DND-41 (cell line): Measurements from ENCODE around the gene RNF123.

Source experiments
- ATAC-seq: fragments of 200-7000 bp; cut with Tn5 transposase; 3 replicates; pipeline ENCODE4 v1.9.1; 2021; ENCODE audit warnings: low read depth; ENCODE audit not compliant: insufficient read depth
- DNase-seq: peaks from one replicate; pipeline ENCODE4 v3.0.0-alpha.2; 2020
- H2AFZ ChIP-seq: 2 replicates; pipeline ENCODE4 v1.6.0; 2012; ENCODE audit warnings: low read depth, low read length
- H3K27ac ChIP-seq: 2 replicates; pipeline ENCODE4 v1.5.1; 2012; ENCODE audit warnings: low read length, inconsistent platforms
- H3K27me3 ChIP-seq: fragments of 200-600 bp; sonication (generic); 2 replicates; pipeline ENCODE4 v1.6.0; 2012; ENCODE audit warnings: low read length, mild to moderate bottlenecking, inconsistent platforms; ENCODE audit not compliant: insufficient read depth, poor library complexity
- H3K36me3 ChIP-seq: 2 replicates; pipeline ENCODE4 v1.5.1; 2012; ENCODE audit warnings: low read length, inconsistent platforms; ENCODE audit not compliant: insufficient read depth
- H3K4me1 ChIP-seq: 2 replicates; pipeline ENCODE4 v1.5.1; 2012; ENCODE audit warnings: mild to moderate bottlenecking, low read length; ENCODE audit not compliant: insufficient read depth
- H3K4me2 ChIP-seq: 2 replicates; pipeline ENCODE4 v1.6.0; 2012; ENCODE audit warnings: mild to moderate bottlenecking, moderate library complexity, low read length, inconsistent platforms; ENCODE audit not compliant: insufficient read depth
- H3K4me3 ChIP-seq, 2 experiments: fragments of 200-600 bp in 1 of 2; shearing (Covaris generic) in 1 of 2; 2 replicates each; pipeline ENCODE4 v1.5.1; 2012 to 2016; ENCODE audit warnings: inconsistent platforms in 2 of 2, low read length in 2 of 2, mild to moderate bottlenecking in 2 of 2, low read depth in 1 of 2, moderate library complexity in 1 of 2
- H3K79me2 ChIP-seq: 2 replicates; pipeline ENCODE4 v1.6.0; 2012; ENCODE audit warnings: low read length, inconsistent platforms; ENCODE audit not compliant: insufficient read depth
- H3K9ac ChIP-seq: 2 replicates; pipeline ENCODE4 v1.6.0; 2012; ENCODE audit warnings: low read depth, mild to moderate bottlenecking, inconsistent platforms, low read length, moderate library complexity
- H3K9me3 ChIP-seq: 2 replicates; pipeline ENCODE4 v1.5.1; 2012; ENCODE audit warnings: low read length, moderate library complexity, mild to moderate bottlenecking, inconsistent platforms; ENCODE audit not compliant: insufficient read depth, severe bottlenecking
- H4K20me1 ChIP-seq: 2 replicates; pipeline ENCODE4 v1.6.0; 2012; ENCODE audit warnings: low read length; ENCODE audit not compliant: insufficient read depth
- EZH2 ChIP-seq: IDR thresholded peaks from 3 replicates; pipeline ENCODE4 v1.6.1; 2012; ENCODE audit warnings: borderline replicate concordance, low read depth, mild to moderate bottlenecking, moderate library complexity, low read length, inconsistent platforms; ENCODE audit not compliant: severe bottlenecking
- TF ChIP-seq, protein P1 (sequence below): IDR thresholded peaks from 2 replicates; pipeline ENCODE4 v1.5.1; 2012; ENCODE audit warnings: borderline replicate concordance, low read length, moderate library complexity, mild to moderate bottlenecking; ENCODE audit not compliant: poor library complexity, severe bottlenecking; ENCODE audit errors: extremely low read depth

Gene RNF123

GRCh38 chr3:49703956-49704355, 14.6 kb downstream of the RNF123 start:
- Histone ChIP-seq H3K36me3 (peaks cover 69% of the 10 kb centered on the region), H4K20me1 (peaks cover 4% of the 10 kb centered on the region; the same call in 1 of the 2 replicates), H3K27me3 (no peaks in the 10 kb centered on the region), H3K27ac (no peak overlapping the region), H3K9me3 (no peaks in the 10 kb centered on the region), H3K4me1 (no peaks in the 10 kb centered on the region), H3K4me2 (no peak overlapping the region), H3K79me2 (no peaks in the 10 kb centered on the region), H3K9ac (no peak overlapping the region), H3K4me3 (no peak overlapping the region), H2AFZ (no peak overlapping the region)
- DNase-seq (no peak), ATAC-seq (no peak)
- no peak for TF ChIP-seq EZH2
- TF ChIP-seq, protein P1, sequence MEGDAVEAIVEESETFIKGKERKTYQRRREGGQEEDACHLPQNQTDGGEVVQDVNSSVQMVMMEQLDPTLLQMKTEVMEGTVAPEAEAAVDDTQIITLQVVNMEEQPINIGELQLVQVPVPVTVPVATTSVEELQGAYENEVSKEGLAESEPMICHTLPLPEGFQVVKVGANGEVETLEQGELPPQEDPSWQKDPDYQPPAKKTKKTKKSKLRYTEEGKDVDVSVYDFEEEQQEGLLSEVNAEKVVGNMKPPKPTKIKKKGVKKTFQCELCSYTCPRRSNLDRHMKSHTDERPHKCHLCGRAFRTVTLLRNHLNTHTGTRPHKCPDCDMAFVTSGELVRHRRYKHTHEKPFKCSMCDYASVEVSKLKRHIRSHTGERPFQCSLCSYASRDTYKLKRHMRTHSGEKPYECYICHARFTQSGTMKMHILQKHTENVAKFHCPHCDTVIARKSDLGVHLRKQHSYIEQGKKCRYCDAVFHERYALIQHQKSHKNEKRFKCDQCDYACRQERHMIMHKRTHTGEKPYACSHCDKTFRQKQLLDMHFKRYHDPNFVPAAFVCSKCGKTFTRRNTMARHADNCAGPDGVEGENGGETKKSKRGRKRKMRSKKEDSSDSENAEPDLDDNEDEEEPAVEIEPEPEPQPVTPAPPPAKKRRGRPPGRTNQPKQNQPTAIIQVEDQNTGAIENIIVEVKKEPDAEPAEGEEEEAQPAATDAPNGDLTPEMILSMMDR = no peak

- Histone ChIP-seq H3K4me3 (no peak overlapping the region), H3K27ac (no peak overlapping the region), H3K9ac (no peak overlapping the region), H3K36me3 (peaks cover 63% of the 10 kb centered on the region), H3K4me1 (no peaks in the 10 kb centered on the region), H3K9me3 (no peaks in the 10 kb centered on the region), H3K27me3 (no peaks in the 10 kb centered on the region), H4K20me1 (peaks cover 4% of the 10 kb centered on the region; the same call in 1 of the 2 replicates), H3K4me2 (no peak overlapping the region), H2AFZ (no peak overlapping the region), H3K79me2 (no peaks in the 10 kb centered on the region)
- TF ChIP-seq, protein P1 = no peak
- TF ChIP-seq EZH2 = no peak
- ATAC-seq (no peak), DNase-seq (no peak)
Measured at GRCh38 chr3:49704629-49705028, 15.3 kb downstream of the RNF123 start.

DNA sequence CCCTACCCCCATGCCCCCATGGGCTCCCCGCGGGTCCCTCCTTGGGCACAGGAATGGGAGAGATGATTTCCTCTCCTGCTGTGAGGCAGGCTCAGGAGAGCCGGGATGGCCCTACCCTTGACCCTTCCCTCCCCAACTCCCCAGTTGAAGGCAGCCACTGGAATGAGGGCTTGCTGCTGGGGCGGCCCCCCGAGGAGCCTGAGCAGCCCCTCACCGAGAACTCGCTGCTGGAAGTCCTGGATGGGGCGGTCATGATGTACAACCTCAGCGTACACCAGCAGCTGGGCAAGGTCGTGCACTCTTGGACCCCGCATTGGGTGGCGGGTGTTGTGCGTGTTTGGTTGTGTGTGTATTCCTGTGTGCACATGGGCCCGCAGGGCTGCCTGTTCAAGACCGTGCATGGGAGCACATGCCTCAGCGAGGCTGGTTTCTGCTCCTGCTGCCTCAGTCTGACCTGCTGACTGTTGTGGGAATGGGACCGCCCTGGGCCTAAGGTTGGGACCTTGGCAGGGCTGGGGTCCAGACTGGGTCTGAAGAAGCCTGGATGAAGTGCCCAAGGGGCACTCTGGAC, 16.1 kb downstream of the RNF123 start:
- peaks cover 4% of the 10 kb centered on the region; the same call in 1 of the 2 replicates for H4K20me1 ChIP-seq
- no peak for ATAC-seq

More for the DNA sequence above, 16.1 kb downstream of the RNF123 start:
- no peak for TF ChIP-seq EZH2
- TF ChIP-seq, protein P1 = no peak
- no peaks in the 10 kb centered on the region for H3K9me3 ChIP-seq
- H3K4me2 ChIP-seq = no peak overlapping the region
- no peak overlapping the region for H3K4me3 ChIP-seq
- no peak for DNase-seq
- no peak overlapping the region for H2AFZ ChIP-seq
- no peaks in the 10 kb centered on the region for H3K4me1 ChIP-seq
- no peaks in the 10 kb centered on the region for H3K79me2 ChIP-seq
- H3K27me3 ChIP-seq = no peaks in the 10 kb centered on the region
- H3K36me3 ChIP-seq = peaks cover 55% of the 10 kb centered on the region
- H3K9ac ChIP-seq = no peak overlapping the region
- no peak overlapping the region for H3K27ac ChIP-seq
